Cardiac fibroblast (primary cell): ENCODE measurements around the gene ICAM2.

ENCODE experiments used
- DNase-seq, 2 donors: peaks; one replicate each; pipeline versions ENCODE4 v3.0.0 to v3.0.0-alpha.2; 2010; ENCODE audit warnings: low read depth in 2 of 2
- H3K4me3 ChIP-seq, 2 donors: replicated peaks in 1 of 2; 1 replicate in 1 of 2; 2 replicates in 1 of 2; pipeline ENCODE4 v1.5.1; 2011; ENCODE audit warnings: low read depth in 2 of 2, low read length in 2 of 2, mild to moderate bottlenecking in 2 of 2, moderate library complexity in 1 of 2
- TF ChIP-seq, protein P1 (sequence below): IDR thresholded peaks from one replicate; pipeline ENCODE4 v1.5.1; 2011; ENCODE audit warnings: low read depth, mild to moderate bottlenecking, low read length, inconsistent platforms

The ICAM2 gene

DNA sequence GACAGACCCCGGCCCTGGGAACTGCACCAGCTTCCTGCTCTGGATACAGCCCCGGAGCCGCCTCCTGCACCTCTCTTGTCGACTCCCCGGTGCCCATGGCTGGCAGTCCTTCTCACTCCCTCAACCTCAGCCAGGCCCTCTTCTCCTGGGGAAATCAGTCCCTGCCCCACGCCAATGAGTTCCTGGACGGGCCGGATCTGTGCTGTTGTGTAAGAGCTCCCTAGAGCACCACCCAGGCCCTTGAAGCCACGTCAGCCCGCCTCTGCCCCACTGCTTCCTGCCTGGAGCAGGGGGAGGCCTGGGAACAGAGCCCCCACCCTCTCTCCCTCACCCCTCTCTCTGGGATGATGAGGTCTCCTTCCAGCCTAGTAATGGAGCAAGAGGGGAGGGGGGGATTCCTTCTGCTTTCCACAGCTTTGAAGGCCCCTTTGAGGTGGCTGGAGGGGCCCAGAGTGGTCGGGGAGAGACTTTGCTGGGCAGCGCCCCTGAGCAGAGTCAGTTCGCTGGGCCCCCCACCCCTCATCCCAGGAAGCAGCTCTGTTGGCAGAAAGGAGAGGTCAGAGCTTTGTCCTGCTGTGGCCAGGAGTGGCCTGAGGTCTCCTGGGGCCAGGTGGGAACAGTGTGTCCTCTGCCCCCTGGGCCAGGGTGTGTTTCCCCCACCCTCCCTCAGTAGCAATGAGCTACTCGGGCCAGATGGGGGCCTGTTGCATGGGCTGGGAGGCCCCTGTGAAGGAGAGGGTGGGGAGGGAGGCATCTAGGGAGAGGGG lies 18.5 kb downstream of the ICAM2 start:
- H3K4me3 ChIP-seq: no peak overlapping the region
- DNase-seq: peak; percentile 79 to 83
- TF ChIP-seq, protein P1, sequence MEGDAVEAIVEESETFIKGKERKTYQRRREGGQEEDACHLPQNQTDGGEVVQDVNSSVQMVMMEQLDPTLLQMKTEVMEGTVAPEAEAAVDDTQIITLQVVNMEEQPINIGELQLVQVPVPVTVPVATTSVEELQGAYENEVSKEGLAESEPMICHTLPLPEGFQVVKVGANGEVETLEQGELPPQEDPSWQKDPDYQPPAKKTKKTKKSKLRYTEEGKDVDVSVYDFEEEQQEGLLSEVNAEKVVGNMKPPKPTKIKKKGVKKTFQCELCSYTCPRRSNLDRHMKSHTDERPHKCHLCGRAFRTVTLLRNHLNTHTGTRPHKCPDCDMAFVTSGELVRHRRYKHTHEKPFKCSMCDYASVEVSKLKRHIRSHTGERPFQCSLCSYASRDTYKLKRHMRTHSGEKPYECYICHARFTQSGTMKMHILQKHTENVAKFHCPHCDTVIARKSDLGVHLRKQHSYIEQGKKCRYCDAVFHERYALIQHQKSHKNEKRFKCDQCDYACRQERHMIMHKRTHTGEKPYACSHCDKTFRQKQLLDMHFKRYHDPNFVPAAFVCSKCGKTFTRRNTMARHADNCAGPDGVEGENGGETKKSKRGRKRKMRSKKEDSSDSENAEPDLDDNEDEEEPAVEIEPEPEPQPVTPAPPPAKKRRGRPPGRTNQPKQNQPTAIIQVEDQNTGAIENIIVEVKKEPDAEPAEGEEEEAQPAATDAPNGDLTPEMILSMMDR: no peak

DNA sequence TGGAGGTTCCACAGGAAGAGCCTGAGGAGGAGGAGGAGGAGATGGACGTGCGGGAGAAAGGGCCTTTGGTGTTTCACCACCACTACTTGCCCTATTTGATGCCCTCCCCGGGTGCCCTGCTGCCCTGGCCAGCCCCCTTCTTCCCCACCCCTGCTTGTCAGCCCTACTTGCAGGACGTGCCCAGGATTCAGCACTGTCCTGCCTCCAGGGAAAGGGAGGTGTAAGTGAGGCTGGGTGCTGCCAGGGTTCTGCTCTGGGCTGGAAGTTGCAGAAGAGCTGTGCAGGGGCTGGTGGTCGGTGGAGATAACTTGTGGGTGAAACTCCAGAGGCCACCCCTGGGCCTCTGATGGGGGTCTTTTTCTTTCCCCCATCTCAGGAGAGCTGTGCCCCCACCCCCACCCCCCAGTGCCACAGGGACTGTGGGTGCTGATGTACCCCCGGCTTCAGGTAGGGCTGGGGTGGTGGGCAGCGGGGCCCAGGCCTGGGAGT lies 19.3 kb downstream of the ICAM2 start:
- DNase-seq: no peak
- no peak overlapping the region for H3K4me3 ChIP-seq
- TF ChIP-seq, protein P1: no peak

DNA sequence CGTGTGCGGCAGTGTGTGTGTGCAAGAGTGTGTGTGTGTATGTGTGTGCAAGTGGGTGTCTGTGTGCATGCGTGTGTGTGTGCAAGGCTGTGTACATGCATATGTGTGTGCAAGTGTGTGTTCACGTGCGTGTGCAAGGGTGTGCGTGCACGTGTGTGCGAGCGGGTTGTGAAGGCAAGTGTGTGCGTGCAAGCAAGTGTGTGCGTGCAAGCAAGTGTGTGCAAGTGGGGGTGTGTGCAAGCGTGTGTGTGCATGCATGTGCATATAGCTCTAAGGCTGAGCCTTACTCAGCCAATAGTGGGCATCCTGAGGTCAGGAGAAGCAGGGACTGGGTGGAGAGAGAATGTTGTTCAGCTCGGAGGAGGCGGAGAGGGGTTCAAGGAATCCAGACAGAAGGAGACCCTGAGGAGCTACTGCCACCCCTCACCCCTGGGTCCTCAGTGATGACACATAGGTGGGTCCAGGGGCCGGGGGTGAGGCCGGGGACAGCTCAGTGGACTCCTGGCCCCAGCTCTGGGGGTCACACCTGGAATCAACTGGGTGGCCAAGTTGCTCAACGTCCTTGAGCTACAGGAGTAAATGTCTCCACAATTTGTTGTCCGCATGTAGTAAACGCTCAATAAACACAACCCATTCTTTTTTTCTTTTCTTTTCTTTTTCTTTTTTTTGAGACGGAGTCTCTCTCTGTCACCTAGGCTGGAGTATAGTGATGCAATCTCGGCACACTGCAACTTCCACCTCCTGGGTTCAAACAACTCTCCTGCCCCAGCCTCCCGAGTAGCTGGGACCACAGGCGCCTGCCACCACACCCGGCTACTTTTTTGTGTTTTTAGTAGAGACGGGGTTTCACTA lies 20.5 kb downstream of the ICAM2 start:
- TF ChIP-seq, protein P1: no peak
- DNase-seq: no peak
- no peak overlapping the region for H3K4me3 ChIP-seq

DNA sequence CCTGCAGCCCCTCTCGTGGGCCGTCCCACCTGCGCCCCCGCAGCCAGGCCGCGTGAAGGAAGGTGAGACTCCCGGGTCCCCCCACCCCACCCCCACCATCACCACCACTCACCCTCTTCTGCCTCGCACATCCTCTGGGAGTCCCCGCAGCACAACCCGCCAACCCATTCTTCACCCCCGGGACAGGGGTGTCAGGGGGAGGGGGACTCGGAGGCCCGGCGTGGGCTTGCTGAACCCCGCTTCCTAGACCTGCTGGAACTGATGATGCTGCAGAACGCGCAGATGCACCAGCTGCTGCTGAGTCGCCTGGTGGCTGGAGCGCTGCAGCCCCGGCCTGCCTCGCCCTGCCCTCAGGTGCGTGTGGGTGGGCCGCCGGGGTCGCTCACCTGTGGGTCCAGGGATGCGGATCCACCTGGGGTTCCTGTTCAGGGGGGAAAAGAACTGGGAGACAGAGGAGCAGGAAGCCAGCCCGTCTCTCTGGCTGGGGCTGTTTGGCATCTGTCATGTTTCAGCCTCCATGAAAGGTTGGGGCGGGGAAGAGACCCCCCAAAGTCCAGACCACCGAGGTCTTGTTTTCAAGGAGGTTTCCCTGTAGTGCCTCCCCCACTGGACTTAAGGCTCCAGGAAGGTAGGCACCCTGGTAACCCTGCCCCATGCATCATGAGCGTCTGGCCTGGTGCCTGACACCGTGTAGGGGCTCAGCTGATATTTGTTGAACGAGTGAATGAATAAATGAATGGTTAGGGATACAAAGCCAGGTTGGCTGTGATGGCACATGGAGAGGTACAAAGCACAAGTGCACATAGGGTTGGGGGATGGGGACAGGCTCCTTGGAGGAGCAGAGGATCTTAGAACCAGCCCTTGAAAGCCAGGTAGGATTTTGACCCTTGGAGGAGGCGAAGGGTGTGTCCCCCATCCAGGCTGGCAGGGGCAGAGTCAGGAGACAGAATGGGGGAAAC lies 21.4 kb downstream of the ICAM2 start:
- TF ChIP-seq, protein P1: no peak
- DNase-seq: no peak
- peak overlapping the region; percentile 67 to 73 for H3K4me3 ChIP-seq

DNA sequence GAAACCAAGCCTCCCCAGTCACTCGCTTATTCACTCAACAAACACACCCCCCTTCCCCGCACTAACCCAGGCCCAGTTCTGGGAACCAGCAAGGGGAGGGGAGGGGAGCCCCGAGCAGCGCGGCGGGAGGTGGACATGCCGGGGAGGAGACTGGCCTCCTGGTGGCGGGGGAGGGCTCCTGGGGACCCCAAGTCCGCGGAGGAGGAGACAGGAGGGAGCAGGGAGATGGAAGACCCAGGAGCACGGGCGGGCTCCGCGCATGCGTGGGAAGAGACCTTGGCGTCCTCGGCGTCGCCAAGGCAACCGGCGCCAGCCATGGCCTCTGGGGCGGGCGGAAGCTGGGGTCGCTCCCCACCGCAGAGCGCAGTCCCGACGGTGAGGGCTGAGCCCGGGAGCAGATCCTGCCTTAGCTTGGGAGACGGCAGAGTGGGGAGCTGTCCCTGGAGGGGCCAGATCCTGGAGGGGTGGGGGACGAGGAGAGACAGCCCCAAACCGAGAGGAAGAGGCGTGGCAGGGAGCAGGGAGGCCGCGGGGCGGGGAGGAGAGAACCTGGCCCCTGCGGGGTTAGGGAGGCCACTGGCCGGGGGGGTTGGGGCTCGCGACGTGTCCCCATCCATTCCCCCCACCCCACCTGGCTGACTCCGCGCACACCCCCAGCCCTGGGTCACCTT lies 22.2 kb downstream of the ICAM2 start, which contains the start of gene PRR29:
Gene PRR29 (plus strand): TSS at position 302 of the 671 bp plus-strand sequence. CDS start 14 bp downstream, at position 316.
- DNase-seq: peak; percentile 57 to 72

More for the DNA sequence above, 22.2 kb downstream of the ICAM2 start, which contains the start of gene PRR29:
- H3K4me3 ChIP-seq: peak within 1 kb of the TSS; percentile 67 to 73
- TF ChIP-seq, protein P1: no peak
